Endothelial cell of umbilical vein (primary cell): ENCODE measurements around the gene HSP90AA1. TPM values are rescaled to one million over a fixed set of nuclear protein-coding genes. Genes with fewer than 3 reads are reported as not detected.
"Not testable (repeated sequence)": the region's sequence is repeated elsewhere in the genome, so short reads cannot be mapped to it uniquely, and the experiment has no call there.

Experiments used
- BruUV-seq: library from RNA; stranded (reverse); fragments of 400-500 nt; replicated peaks from 2 replicates; lab custom pipeline; 2021; lab: Mats Ljungman, UMichigan
- CTCF ChIA-PET: fragments of 300-600, 350-600 bp; sonication (Branson Sonifier 250); formaldehyde crosslinking; loops from one replicate; lab custom pipeline; 2021; ENCODE audit warnings: antibody characterized with exemption, inconsistent platforms; lab: Charles Lee
- POLR2A ChIA-PET: fragments of 300-600, 350-600 bp; sonication (Branson Sonifier 250); formaldehyde crosslinking; loops from one replicate; lab custom pipeline; 2021; ENCODE audit warnings: antibody characterized with exemption, inconsistent platforms; lab: Charles Lee
- DNase-seq: peaks from one replicate; pipeline ENCODE4 v3.0.0-alpha.2; 2011; ENCODE audit warnings: low read depth, low spot score
- FAIRE-seq: peaks from 2 replicates; lab custom pipeline; 2011; peaks lifted over from hg19 to GRCh38; lab: Jason Lieb, UNC
- H2AFZ ChIP-seq: 2 replicates; pipeline ENCODE4 v1.6.0; 2012; ENCODE audit warnings: low read depth, low read length, control low read depth, inconsistent platforms
- H3K27ac ChIP-seq: 2 replicates; pipeline ENCODE4 v1.5.1; 2011; ENCODE audit warnings: low read depth, mild to moderate bottlenecking, control low read depth, low read length, moderate library complexity; ENCODE audit not compliant: insufficient read depth
- H3K27me3 ChIP-seq, 2 experiments: 2 replicates each; pipeline versions ENCODE4 v1.6.0 to v1.6.1; 2011; ENCODE audit warnings: low read length in 2 of 2, mixed read lengths in 1 of 2; ENCODE audit not compliant: control insufficient read depth in 2 of 2, insufficient read depth in 2 of 2
- H3K36me3 ChIP-seq, 2 experiments: 2 replicates in 1 of 2; 3 replicates in 1 of 2; pipeline ENCODE4 v1.5.1; 2011; ENCODE audit warnings: low read length in 2 of 2, mild to moderate bottlenecking in 1 of 2, moderate library complexity in 1 of 2; ENCODE audit not compliant: control insufficient read depth in 2 of 2, insufficient read depth in 2 of 2; ENCODE audit errors: extremely low read depth in 1 of 2
- H3K4me1 ChIP-seq: 3 replicates; pipeline ENCODE4 v1.5.1; 2011; ENCODE audit warnings: mild to moderate bottlenecking, low read length; ENCODE audit not compliant: control insufficient read depth, insufficient read depth; ENCODE audit errors: extremely low read depth
- H3K4me2 ChIP-seq: 2 replicates; pipeline ENCODE4 v1.6.1; 2011; ENCODE audit warnings: low read length, control low read depth, mixed read lengths; ENCODE audit not compliant: insufficient read depth
- H3K4me3 ChIP-seq, 3 experiments: fragments of 200-600 bp in 1 of 3; sonication (generic), shearing (Covaris generic) in 1 of 3; replicated peaks in 1 of 3; 2 replicates each; pipeline ENCODE4 v1.5.1; 2011 to 2016; ENCODE audit warnings: control low read depth in 3 of 3, low read length in 3 of 3, mild to moderate bottlenecking in 2 of 3, inconsistent platforms in 1 of 3, low read depth in 1 of 3, moderate library complexity in 1 of 3; ENCODE audit not compliant: insufficient read depth in 1 of 3
- H3K79me2 ChIP-seq: 2 replicates; pipeline ENCODE4 v1.6.0; 2012; ENCODE audit warnings: low read length, inconsistent platforms; ENCODE audit not compliant: control insufficient read depth, insufficient read depth
- H3K9ac ChIP-seq: replicated peaks from 2 replicates; pipeline ENCODE3; 2011; ENCODE audit warnings: low read length, control low read depth; ENCODE audit not compliant: insufficient read depth; ENCODE audit errors: extremely low read depth
- H3K9me1 ChIP-seq: replicated peaks from 3 replicates; pipeline ENCODE4 v1.6.0; 2011; ENCODE audit warnings: mild to moderate bottlenecking, low read length; ENCODE audit not compliant: control insufficient read depth, insufficient read depth; ENCODE audit errors: extremely low read depth
- H3K9me3 ChIP-seq: replicated peaks from 2 replicates; pipeline ENCODE4 v1.5.1; 2012; ENCODE audit warnings: low read length, inconsistent platforms; ENCODE audit not compliant: control insufficient read depth, insufficient read depth
- H4K20me1 ChIP-seq: replicated peaks from 2 replicates; pipeline ENCODE3; 2011; ENCODE audit warnings: mild to moderate bottlenecking, low read length; ENCODE audit not compliant: control insufficient read depth, insufficient read depth; ENCODE audit errors: extremely low read depth
- EZH2 ChIP-seq: IDR thresholded peaks from 2 replicates; pipeline ENCODE4 v1.6.1; 2012; ENCODE audit warnings: borderline replicate concordance, low read depth, mild to moderate bottlenecking, moderate library complexity, low read length, inconsistent platforms; ENCODE audit not compliant: severe bottlenecking
- FOS ChIP-seq: IDR thresholded peaks from 2 replicates; pipeline ENCODE4 v1.6.1; 2011; ENCODE audit warnings: mild to moderate bottlenecking, low read length, moderate library complexity, borderline replicate concordance; ENCODE audit not compliant: insufficient read depth
- GATA2 ChIP-seq: IDR thresholded peaks from 2 replicates; pipeline ENCODE4 v1.7.0; 2011; ENCODE audit warnings: low read depth, mild to moderate bottlenecking, moderate library complexity, mixed read lengths, low read length; ENCODE audit not compliant: insufficient read length, insufficient read depth
- JUN ChIP-seq: IDR thresholded peaks from 2 replicates; pipeline ENCODE4 v1.6.1; 2011; ENCODE audit warnings: borderline replicate concordance, low read depth; ENCODE audit not compliant: insufficient read length, insufficient read depth
- MYC ChIP-seq: IDR thresholded peaks from one replicate; pipeline ENCODE4 v1.6.1; 2011; ENCODE audit warnings: mild to moderate bottlenecking, low read depth, low read length
- POLR2A ChIP-seq: IDR thresholded peaks from 2 replicates; pipeline ENCODE4 v1.6.1; 2012; ENCODE audit warnings: low read depth, mild to moderate bottlenecking, control low read depth, low read length
- POLR2AphosphoS5 ChIP-seq: IDR thresholded peaks from 2 replicates; pipeline ENCODE4 v1.6.1; 2012; ENCODE audit warnings: low read depth, mild to moderate bottlenecking, control low read depth, low read length, moderate library complexity; ENCODE audit not compliant: insufficient read depth
- dilution Hi-C: fragments of 300-500 bp; cut with MboI; formaldehyde crosslinking; loops from one replicate; pipeline ENCODE4 v1.15.0; 2019; ENCODE audit warnings: low sequenced_read_pairs; ENCODE audit not compliant: extremely low pct_ligation_motif_present
- intact Hi-C: fragments of 100-400 bp; cut with micrococcal nuclease; formaldehyde crosslinking; loops from one replicate; pipeline ENCODE4 v1.10.0; 2022
- polyA plus RNA-seq, 4 experiments: library from polyadenylated mRNA; depleted of rRNA in 3 of 4; stranded (reverse) in 3 of 4; unstranded in 1 of 4; fragments of >200 nt; gene quantifications; 2 replicates each; pipeline versions ENCODE4 v1.2.1 to v1.2.3, GENCODE V29; 2011 to 2012; ENCODE audit warnings: missing spikeins in 1 of 4
- total RNA-seq: library from RNA; stranded (reverse); gene quantifications from 2 replicates; pipeline ENCODE4 v1.2.3, GENCODE V29; 2021
- TF ChIP-seq, protein P1 (sequence below): IDR thresholded peaks from 2 replicates; pipeline ENCODE4 v1.6.1; 2011; ENCODE audit not compliant: insufficient read depth, insufficient read length
- TF ChIP-seq, protein P2 (sequence below), 2 donors: IDR thresholded peaks; 1 replicate in 1 of 2; 2 replicates in 1 of 2; pipeline ENCODE4 v1.5.1; 2011; ENCODE audit warnings: low read length in 2 of 2, mild to moderate bottlenecking in 2 of 2, moderate library complexity in 2 of 2, control low read depth in 1 of 2, inconsistent platforms in 1 of 2, low read depth in 1 of 2; ENCODE audit not compliant: insufficient read depth in 1 of 2; ENCODE audit errors: extremely low read depth in 1 of 2

The HSP90AA1 gene
- total and polyA plus RNA-seq, 2 donors (not counting 3 experiments of a cell fraction or from before 2014, with no cell fraction given): 266 to 540 TPM

DNA sequence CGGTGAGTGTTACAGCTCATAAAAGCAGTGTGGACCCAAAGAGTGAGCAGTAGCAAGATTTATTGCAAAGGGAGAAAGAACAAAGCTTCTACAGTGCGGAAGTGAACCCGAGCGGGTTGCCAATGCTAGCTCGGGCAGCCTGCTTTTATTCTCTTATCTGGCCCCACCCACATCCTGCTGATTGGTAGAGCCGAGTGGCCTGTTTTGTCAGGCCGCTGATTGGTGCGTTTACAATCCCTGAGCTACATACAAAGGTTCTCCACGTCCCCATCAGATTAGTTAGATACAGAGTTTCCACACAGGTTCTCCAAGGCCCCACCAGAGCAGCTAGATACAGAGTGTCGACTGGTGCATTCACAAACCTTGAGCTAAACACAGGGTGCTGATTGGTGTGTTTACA, 47.9 kb upstream of the HSP90AA1 start:
- H3K4me2 ChIP-seq, FAIRE-seq, H4K20me1 ChIP-seq, H2AFZ ChIP-seq, H3K9me3 ChIP-seq, DNase-seq, H3K4me3 ChIP-seq, BruUV-seq, H3K27me3 ChIP-seq, H3K9me1 ChIP-seq, H3K9ac ChIP-seq, H3K27ac ChIP-seq, POLR2A ChIA-PET, H3K79me2 ChIP-seq, CTCF ChIA-PET, intact Hi-C loops, H3K36me3 ChIP-seq, H3K4me1 ChIP-seq, dilution Hi-C loops: not testable (repeated sequence)

DNA sequence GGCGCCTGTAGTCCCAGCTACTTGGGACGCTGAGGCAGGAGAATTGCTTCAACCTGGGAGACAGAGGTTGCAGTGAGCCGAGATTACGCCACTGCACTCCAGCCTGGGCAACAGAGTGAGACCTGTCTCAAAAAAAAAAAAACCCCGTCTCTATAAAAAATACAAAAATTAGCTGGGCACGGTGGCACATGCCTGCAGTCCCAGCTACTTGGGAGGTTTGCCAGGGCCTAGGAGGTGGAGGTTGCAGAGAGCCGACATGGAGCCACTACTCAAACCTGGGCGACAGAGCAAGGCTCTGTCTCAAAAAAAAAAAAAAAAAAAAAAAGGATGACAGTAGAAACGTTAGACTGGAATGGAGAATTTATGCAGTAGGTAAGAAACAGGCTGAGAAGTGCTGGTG, 47.2 kb upstream of the HSP90AA1 start:
- H3K4me2 ChIP-seq, H3K4me1 ChIP-seq, H3K9ac ChIP-seq, H3K9me1 ChIP-seq, POLR2A ChIA-PET, H3K9me3 ChIP-seq, H3K27ac ChIP-seq, H3K79me2 ChIP-seq, H4K20me1 ChIP-seq, H3K27me3 ChIP-seq, H3K4me3 ChIP-seq, H2AFZ ChIP-seq, BruUV-seq, DNase-seq, FAIRE-seq, intact Hi-C loops, dilution Hi-C loops, H3K36me3 ChIP-seq: not testable (repeated sequence)
- CTCF ChIA-PET: interaction anchor here (0.9 kb wide), 1 partner anchor 13 kb away, joined by 3 read pairs; no protein-coding TSS in a partner anchor

DNA sequence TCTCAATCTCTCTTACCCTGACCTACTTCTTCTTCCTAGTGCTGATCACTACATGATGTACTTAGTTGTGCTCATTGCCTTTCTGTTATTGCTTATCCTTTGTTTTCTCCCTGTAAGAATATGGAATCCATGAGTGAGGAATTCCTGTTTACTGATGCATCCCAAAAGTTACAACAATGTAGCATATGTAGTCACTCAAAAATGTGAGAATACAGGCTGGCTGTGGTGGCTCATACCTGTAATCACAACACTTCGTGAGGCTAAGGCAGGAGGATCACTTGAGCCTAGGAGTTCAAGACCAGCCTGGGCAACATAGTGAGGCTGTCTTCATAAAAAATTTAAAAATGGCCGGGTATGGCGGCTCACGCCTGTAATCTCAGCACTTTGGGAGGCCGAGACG, 44.9 kb upstream of the HSP90AA1 start:
- Histone ChIP-seq H3K27ac (no peak overlapping the region), H3K9ac (no peak overlapping the region), H3K9me1 (no peaks in the 10 kb centered on the region), H4K20me1 (no peaks in the 10 kb centered on the region), H3K4me2 (no peak overlapping the region), H3K36me3 (no peaks in the 10 kb centered on the region), H3K4me1 (no peaks in the 10 kb centered on the region), H2AFZ (no peak overlapping the region), H3K79me2 (no peaks in the 10 kb centered on the region), H3K4me3 (no peak overlapping the region), H3K9me3 (no peaks in the 10 kb centered on the region), H3K27me3 (no peaks in the 10 kb centered on the region)
- CTCF ChIA-PET: no interaction called here
- BruUV-seq: no TSS peak
- dilution Hi-C loops: no loop called here
- no peak for TF ChIP-seq EZH2
- TF ChIP-seq POLR2A: no peak
- TF ChIP-seq GATA2: no peak
- no peak for TF ChIP-seq JUN
- no peak for TF ChIP-seq FOS
- TF ChIP-seq, protein P1, sequence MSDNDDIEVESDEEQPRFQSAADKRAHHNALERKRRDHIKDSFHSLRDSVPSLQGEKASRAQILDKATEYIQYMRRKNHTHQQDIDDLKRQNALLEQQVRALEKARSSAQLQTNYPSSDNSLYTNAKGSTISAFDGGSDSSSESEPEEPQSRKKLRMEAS: no peak
- TF ChIP-seq POLR2AphosphoS5: no peak
- TF ChIP-seq, protein P2, sequence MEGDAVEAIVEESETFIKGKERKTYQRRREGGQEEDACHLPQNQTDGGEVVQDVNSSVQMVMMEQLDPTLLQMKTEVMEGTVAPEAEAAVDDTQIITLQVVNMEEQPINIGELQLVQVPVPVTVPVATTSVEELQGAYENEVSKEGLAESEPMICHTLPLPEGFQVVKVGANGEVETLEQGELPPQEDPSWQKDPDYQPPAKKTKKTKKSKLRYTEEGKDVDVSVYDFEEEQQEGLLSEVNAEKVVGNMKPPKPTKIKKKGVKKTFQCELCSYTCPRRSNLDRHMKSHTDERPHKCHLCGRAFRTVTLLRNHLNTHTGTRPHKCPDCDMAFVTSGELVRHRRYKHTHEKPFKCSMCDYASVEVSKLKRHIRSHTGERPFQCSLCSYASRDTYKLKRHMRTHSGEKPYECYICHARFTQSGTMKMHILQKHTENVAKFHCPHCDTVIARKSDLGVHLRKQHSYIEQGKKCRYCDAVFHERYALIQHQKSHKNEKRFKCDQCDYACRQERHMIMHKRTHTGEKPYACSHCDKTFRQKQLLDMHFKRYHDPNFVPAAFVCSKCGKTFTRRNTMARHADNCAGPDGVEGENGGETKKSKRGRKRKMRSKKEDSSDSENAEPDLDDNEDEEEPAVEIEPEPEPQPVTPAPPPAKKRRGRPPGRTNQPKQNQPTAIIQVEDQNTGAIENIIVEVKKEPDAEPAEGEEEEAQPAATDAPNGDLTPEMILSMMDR (IDR thresholded peaks at IDR 0.05; ENCODE audit: extremely low read depth in 1 of 2, insufficient read depth in 1 of 2, low read depth in 1 of 2, low read length in 2 of 2): no peak
- TF ChIP-seq MYC: no peak
- FAIRE-seq: no peak
- POLR2A ChIA-PET: no interaction called here
- no peak for DNase-seq
- intact Hi-C loops: no loop called here
